Brain microvascular endothelial cell (primary cell): ENCODE measurements around the gene KCNQ1.

ENCODE experiments used
- DNase-seq: peaks from one replicate; pipeline ENCODE4 v3.0.0-alpha.2; 2020
- H3K27ac ChIP-seq: fragments of 250-450 bp; sonication (Bioruptor Pico); 2 replicates; pipeline ENCODE4 v1.5.1; 2020; ENCODE audit warnings: mild to moderate bottlenecking, moderate library complexity
- H3K27me3 ChIP-seq: fragments of 250-450 bp; sonication (Bioruptor Pico); replicated peaks from 2 replicates; pipeline ENCODE4 v1.5.1; 2020; ENCODE audit warnings: mild to moderate bottlenecking
- H3K36me3 ChIP-seq: fragments of 250-450 bp; sonication (Bioruptor Pico); replicated peaks from 2 replicates; pipeline ENCODE4 v1.5.1; 2020; ENCODE audit warnings: mild to moderate bottlenecking
- H3K4me3 ChIP-seq: 2 replicates; pipeline ENCODE4 v1.5.1; 2011; ENCODE audit warnings: low read depth, mild to moderate bottlenecking, control low read depth, low read length, moderate library complexity
- in situ Hi-C: cut with HindIII; loops from 2 replicates; pipeline ENCODE4 v1.10.0; 2017; ENCODE audit warnings: low sequenced_read_pairs, low pct_ligation_motif_present
- TF ChIP-seq, protein P1 (sequence below): IDR thresholded peaks from 2 replicates; pipeline ENCODE4 v1.5.1; 2011; ENCODE audit warnings: low read depth, mild to moderate bottlenecking, moderate library complexity, low read length, control low read depth, inconsistent platforms; ENCODE audit errors: missing control alignments

Gene KCNQ1

DNA sequence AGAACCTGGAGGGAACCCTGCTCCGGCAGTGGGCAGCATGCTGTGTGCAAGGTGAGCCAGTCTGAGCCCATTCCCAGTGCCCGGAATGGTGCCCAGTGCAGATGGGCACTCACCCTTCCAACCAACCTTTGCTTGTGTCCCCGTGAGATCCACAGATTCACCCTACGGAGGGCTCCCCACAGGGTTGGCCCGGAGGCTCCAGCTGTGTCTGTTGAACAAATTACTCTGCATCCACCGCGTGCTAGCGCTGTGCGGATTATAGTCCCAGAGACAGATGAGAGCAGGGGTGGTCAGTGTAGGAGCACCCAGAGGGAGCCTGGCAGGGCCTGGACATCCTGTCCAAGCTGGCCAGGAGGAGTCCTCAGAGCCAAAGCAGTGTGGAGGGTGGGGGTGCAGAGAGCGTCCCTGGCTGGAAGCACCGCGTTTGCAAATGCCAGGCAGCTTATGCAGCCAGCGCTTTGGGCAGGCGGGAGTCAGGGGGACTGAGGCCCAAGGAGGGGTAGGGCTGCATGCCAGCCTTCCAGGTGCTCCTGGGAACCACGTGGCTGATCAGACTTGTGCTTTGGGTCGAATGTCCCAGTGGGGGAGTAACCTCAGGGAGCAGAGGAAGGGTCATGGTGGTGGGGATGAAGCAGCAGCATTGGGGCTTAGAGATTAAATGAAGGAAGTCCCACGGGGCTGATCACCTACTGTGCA is 80.5 kb downstream of the KCNQ1 start:
- in situ Hi-C loops, result no loop called here
- TF ChIP-seq, protein P1, sequence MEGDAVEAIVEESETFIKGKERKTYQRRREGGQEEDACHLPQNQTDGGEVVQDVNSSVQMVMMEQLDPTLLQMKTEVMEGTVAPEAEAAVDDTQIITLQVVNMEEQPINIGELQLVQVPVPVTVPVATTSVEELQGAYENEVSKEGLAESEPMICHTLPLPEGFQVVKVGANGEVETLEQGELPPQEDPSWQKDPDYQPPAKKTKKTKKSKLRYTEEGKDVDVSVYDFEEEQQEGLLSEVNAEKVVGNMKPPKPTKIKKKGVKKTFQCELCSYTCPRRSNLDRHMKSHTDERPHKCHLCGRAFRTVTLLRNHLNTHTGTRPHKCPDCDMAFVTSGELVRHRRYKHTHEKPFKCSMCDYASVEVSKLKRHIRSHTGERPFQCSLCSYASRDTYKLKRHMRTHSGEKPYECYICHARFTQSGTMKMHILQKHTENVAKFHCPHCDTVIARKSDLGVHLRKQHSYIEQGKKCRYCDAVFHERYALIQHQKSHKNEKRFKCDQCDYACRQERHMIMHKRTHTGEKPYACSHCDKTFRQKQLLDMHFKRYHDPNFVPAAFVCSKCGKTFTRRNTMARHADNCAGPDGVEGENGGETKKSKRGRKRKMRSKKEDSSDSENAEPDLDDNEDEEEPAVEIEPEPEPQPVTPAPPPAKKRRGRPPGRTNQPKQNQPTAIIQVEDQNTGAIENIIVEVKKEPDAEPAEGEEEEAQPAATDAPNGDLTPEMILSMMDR, result no peak
- H3K27me3 ChIP-seq, result no peaks in the 10 kb centered on the region
- no peak overlapping the region for H3K27ac ChIP-seq
- no peaks in the 10 kb centered on the region for H3K36me3 ChIP-seq
- H3K4me3 ChIP-seq, result no peak overlapping the region
- no peak for DNase-seq

DNA sequence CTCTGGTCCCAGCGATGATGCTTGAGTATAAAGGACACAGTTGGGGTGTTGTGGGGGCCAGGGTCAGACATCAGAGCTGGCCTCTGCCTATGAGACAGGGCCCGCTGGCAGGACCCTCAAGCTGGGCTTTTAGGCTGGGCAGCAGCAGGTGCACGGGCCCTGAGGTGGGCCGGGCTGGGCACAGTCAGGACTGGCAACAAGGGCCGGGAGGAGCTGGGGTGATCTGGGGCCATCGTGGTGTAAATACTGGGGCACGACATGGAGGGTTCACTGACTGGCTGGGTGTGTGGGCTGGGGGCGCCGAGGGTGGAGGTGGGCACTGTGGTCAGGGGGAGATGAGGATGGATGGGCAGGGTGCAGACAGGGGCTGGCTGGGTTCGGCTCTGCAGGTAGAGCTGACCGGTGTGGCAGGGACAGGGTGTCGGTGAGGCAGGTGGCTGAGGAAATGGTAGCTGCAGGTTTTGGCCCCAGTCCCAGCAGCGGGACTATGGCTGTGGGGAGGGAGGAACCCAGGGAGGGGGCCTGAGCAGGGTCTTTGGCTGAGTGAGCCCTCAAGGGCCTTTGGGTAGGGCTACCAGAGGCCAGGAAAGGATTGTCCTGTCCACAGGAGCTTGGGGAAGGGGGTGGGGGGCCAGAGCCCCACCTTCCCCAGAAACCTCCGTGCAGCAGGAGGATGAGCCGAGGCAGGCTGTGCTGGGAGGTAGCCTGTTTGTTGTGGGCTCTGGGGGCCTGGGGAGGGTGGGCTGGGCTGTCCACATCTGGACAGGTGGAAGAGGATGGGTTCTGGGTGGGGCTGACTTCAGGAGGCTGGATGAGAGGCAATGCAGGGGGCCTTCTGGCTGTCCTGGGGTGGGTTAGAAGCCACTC is 81.4 kb downstream of the KCNQ1 start:
- no peaks in the 10 kb centered on the region for H3K36me3 ChIP-seq
- H3K27me3 ChIP-seq, result no peaks in the 10 kb centered on the region
- TF ChIP-seq, protein P1, result no peak
- DNase-seq, result no peak
- H3K4me3 ChIP-seq, result no peak overlapping the region
- no peak overlapping the region for H3K27ac ChIP-seq
- in situ Hi-C loops, result no loop called here

DNA sequence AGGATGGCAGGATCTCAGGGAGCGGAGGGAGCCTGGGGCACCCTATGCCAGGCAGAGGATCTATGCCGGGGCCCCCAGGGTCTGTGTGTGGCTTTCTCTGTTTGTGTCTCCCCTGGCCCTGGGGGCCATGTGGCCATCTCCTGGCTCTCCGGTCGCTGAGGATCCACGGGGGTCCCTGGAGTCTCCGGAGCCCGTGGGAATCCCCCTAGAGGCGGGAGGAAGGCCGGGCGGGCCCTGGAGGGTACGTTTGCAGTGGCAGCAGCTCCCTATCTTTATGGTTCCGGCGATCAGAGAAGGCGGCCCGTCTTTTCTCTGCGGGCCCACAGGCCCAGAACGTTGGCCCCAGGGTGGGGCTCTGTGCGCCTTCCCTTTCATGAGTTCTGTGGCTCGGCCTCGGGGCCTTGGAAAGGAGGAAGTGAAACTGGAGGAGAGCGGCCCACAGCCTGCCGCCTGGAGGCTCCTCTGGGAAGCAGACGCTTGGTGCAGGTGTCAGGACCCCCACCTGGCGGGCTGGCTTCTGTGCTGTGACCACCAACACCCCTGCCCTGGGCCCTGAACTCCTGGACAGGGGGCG is 82.1 kb downstream of the KCNQ1 start:
- DNase-seq, result no peak
- Histone ChIP-seq H3K27ac (no peak overlapping the region), H3K36me3 (no peaks in the 10 kb centered on the region), H3K4me3 (no peak overlapping the region), H3K27me3 (no peaks in the 10 kb centered on the region)
- TF ChIP-seq, protein P1, result no peak
- in situ Hi-C loops, result no loop called here

DNA sequence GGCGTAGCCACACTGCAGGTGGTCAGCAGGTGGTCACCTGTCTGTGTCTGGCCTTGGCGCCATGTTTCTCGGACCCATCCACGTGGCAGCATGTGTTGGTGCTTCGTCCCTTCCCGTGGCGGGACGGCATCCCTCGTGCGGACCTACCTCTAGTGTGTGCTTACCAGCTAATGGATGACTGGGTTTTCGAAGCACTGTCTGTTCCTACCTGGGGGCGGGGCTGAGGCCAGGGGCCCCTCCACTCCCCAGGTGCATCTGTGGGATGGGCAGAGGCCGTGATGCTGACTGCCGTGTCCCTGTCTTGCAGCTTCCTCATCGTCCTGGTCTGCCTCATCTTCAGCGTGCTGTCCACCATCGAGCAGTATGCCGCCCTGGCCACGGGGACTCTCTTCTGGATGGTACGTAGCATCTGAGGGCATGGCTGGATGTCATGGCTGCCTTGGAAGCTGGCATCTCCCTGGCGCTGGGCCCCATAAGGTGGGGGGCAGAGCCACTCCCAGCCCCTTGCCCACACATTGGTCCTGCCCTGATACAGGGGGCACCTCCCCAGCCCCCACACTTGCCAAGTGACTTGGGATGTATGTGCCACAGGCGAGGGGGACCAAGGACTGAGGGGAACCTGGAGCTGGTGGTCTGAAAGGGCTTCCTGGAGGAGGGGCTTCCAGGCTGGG is 82.9 kb downstream of the KCNQ1 start:
- TF ChIP-seq, protein P1, result no peak
- DNase-seq, result no peak
- Histone ChIP-seq H3K27me3 (no peaks in the 10 kb centered on the region), H3K4me3 (no peak overlapping the region), H3K36me3 (no peaks in the 10 kb centered on the region), H3K27ac (no peak overlapping the region)
- in situ Hi-C loops, result no loop called here

DNA sequence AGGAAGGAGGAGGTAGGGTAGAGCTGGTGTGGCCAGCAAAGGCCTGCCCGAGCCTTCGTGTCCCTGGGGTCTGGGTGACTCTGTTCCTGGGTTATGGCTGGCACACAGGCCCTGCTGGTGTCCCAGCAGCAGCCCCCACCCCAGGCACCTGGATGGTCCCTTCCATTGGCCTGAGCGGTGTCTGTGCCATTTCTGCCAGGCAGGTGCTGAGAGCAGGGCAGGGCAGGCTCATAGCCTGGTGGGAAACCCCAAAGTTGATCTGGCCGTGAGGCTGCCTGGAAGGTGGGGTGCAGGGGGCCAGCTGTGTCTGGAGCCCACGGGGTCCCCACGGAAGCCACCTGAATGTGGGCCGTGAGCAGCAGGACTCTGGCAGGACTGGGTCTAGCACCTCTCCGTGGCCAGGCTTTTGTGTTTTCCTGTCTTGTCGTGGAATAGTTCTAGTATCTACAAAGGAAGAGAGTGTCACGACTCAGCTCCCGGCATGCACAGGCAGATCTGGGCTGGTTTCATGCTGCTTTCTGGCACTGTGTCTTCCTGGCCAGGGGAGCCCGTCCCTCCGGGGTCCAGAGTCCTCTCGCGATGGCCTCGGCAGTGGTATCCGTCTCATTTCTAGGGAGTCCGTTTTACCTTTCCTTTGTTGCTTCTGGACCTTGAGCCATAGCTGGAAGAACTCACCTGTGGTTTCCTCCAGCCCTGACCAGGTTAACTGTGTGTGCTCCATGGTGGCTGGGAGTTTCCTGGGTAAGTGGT is 83.7 kb downstream of the KCNQ1 start:
- in situ Hi-C loops, result no loop called here
- no peaks in the 10 kb centered on the region for H3K27me3 ChIP-seq
- DNase-seq, result no peak
- TF ChIP-seq, protein P1, result no peak
- H3K27ac ChIP-seq, result no peak overlapping the region
- no peaks in the 10 kb centered on the region for H3K36me3 ChIP-seq
- H3K4me3 ChIP-seq, result no peak overlapping the region
